Fibroblast of lung (primary cell): ENCODE data around the gene PLD1. TPM values are rescaled to one million over a fixed set of nuclear protein-coding genes. Genes with fewer than 3 reads are reported as not detected.
A peak's percentile ranks its signal among the peaks of the same experiment; 100 is the strongest.

Experiments used
- DNase-seq, 2 donors: peaks; one replicate each; pipeline versions ENCODE4 v3.0.0 to v3.0.0-alpha.2; 2010; ENCODE audit warnings: low read depth in 2 of 2
- H2AFZ ChIP-seq: 2 replicates; pipeline ENCODE4 v1.5.1; 2012; ENCODE audit warnings: low read length, control low read depth, inconsistent platforms
- H3K27ac ChIP-seq: 2 replicates; pipeline ENCODE4 v1.5.1; 2011; ENCODE audit warnings: low read length, control low read depth; ENCODE audit not compliant: insufficient read depth
- H3K27me3 ChIP-seq: 2 replicates; pipeline ENCODE4 v1.5.1; 2011; ENCODE audit warnings: mild to moderate bottlenecking, low read length; ENCODE audit not compliant: control insufficient read depth, insufficient read depth
- H3K36me3 ChIP-seq: 2 replicates; pipeline ENCODE4 v1.5.1; 2011; ENCODE audit warnings: low read length; ENCODE audit not compliant: control insufficient read depth, insufficient read depth
- H3K4me1 ChIP-seq: 2 replicates; pipeline ENCODE4 v1.5.1; 2011; ENCODE audit warnings: low read length; ENCODE audit not compliant: control insufficient read depth, insufficient read depth; ENCODE audit errors: extremely low read depth
- H3K4me2 ChIP-seq: 2 replicates; pipeline ENCODE4 v1.5.1; 2011; ENCODE audit warnings: low read length, control low read depth; ENCODE audit not compliant: insufficient read depth; ENCODE audit errors: extremely low read depth
- H3K4me3 ChIP-seq, 4 experiments: fragments of 200-600 bp in 1 of 4; sonication (generic) in 1 of 4; replicated peaks in 1 of 4; 2 replicates each; pipeline ENCODE4 v1.5.1; 2011 to 2016; ENCODE audit warnings: low read length in 4 of 4, low read depth in 3 of 4, mild to moderate bottlenecking in 3 of 4, control low read depth in 2 of 4, inconsistent platforms in 1 of 4, mixed read lengths in 1 of 4; ENCODE audit not compliant: insufficient read depth in 1 of 4; ENCODE audit errors: control extremely low read depth in 1 of 4
- H3K79me2 ChIP-seq: 2 replicates; pipeline ENCODE4 v1.5.1; 2012; ENCODE audit warnings: mild to moderate bottlenecking, low read length, inconsistent platforms; ENCODE audit not compliant: control insufficient read depth, insufficient read depth
- H3K9ac ChIP-seq: 2 replicates; pipeline ENCODE4 v1.5.1; 2011; ENCODE audit warnings: mild to moderate bottlenecking, low read length, control low read depth; ENCODE audit not compliant: insufficient read depth
- H3K9me3 ChIP-seq: 2 replicates; pipeline ENCODE4 v1.5.1; 2012; ENCODE audit warnings: low read depth, low read length; ENCODE audit not compliant: control insufficient read depth, insufficient read depth
- H4K20me1 ChIP-seq: 2 replicates; pipeline ENCODE4 v1.5.1; 2011; ENCODE audit warnings: low read length; ENCODE audit not compliant: control insufficient read depth, insufficient read depth; ENCODE audit errors: extremely low read depth
- EZH2 ChIP-seq: IDR thresholded peaks from 2 replicates; pipeline ENCODE4 v1.5.1; 2012; ENCODE audit warnings: low read length, control low read depth, mild to moderate bottlenecking; ENCODE audit errors: missing control alignments
- polyA plus RNA-seq, 2 donors: library from polyadenylated mRNA; depleted of rRNA in 1 of 2; stranded (reverse) in 1 of 2; unstranded in 1 of 2; fragments of >200 nt; gene quantifications; 2 replicates each; pipeline ENCODE4 v1.2.1, GENCODE V29; 2011 to 2012; ENCODE audit warnings: missing spikeins in 1 of 2
- total RNA-seq: library from RNA; depleted of rRNA; stranded (reverse); fragments of >200 nt; gene quantifications from 2 replicates; pipeline ENCODE4 v1.2.1, GENCODE V29; 2014
- TF ChIP-seq, protein P1 (sequence below), 2 donors: IDR thresholded peaks in 1 of 2; conservative IDR thresholded peaks in 1 of 2; 1 replicate in 1 of 2; 2 replicates in 1 of 2; pipeline ENCODE4 v1.5.1; 2011 to 2012; ENCODE audit warnings: low read length in 2 of 2, control low read depth in 1 of 2, inconsistent platforms in 1 of 2, low read depth in 1 of 2, mild to moderate bottlenecking in 1 of 2

The PLD1 gene
- total and polyA plus RNA-seq, 2 donors (not counting 1 experiment from before 2014, with no cell fraction given): 10.8 to 18.8 TPM

DNA sequence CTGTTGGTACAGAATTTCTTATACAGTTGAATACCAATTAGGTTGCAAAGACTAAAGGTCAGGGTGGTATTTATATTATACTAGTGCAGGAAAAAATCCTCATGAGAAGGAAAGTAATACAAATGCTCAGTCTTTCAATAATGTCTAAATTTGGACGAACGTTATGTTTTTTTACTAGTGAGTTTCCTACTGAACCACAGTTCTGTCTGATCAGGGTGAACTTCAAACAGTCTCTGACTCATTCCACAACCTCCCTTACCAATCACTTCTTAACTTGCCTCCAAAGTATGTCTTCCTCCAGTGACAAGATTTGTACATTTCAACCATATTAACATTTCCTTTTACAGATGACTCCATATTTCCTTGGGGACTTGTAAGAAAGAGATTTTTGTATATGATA is 36.3 kb upstream of the PLD1 start:
- TF ChIP-seq EZH2: no peak
- TF ChIP-seq, protein P1, sequence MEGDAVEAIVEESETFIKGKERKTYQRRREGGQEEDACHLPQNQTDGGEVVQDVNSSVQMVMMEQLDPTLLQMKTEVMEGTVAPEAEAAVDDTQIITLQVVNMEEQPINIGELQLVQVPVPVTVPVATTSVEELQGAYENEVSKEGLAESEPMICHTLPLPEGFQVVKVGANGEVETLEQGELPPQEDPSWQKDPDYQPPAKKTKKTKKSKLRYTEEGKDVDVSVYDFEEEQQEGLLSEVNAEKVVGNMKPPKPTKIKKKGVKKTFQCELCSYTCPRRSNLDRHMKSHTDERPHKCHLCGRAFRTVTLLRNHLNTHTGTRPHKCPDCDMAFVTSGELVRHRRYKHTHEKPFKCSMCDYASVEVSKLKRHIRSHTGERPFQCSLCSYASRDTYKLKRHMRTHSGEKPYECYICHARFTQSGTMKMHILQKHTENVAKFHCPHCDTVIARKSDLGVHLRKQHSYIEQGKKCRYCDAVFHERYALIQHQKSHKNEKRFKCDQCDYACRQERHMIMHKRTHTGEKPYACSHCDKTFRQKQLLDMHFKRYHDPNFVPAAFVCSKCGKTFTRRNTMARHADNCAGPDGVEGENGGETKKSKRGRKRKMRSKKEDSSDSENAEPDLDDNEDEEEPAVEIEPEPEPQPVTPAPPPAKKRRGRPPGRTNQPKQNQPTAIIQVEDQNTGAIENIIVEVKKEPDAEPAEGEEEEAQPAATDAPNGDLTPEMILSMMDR (conservative IDR thresholded peaks at IDR 0.05 in 1 of 2, IDR thresholded peaks at IDR 0.05 in 1 of 2; ENCODE audit: low read depth in 1 of 2, low read length in 2 of 2): no peak

DNA sequence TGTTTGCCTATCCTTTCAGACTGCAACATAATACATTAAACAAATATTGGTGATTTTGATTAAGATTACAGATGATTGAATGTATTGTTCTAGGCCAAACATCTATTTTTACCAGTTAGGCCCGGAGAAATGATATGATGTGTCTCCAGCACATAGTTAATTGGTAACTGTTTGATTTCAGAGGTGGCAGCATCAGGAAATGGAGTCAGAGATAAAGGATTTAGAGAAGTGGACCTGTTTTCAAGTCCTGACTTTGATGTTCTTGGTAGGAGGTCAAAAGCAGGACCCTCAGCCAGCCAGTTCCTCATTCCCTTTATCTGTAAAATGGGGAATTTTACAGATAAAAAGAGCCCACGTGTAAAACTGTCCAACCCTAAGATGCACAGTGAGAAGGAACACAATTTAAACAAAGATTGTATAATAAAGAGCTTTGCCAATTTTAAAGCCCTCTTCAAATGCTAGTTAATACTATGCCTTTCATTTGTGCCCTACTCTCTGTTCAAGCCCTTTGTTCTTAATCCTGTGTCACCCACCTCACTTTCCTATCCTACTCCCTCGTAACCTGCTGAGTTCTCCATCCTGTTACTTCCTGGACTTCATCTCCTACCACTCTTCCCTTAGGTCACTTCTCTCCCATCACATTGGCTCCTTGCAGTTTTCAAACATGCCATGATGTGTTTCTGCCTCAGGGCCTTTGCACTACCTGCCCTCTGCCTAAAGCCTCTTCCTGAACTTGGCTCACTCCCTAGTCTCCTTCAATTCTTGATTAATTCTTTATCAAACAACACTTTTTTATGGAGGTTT is 35.4 kb upstream of the PLD1 start:
- no peak for TF ChIP-seq EZH2
- TF ChIP-seq, protein P1 (conservative IDR thresholded peaks at IDR 0.05 in 1 of 2, IDR thresholded peaks at IDR 0.05 in 1 of 2; ENCODE audit: low read depth in 1 of 2, low read length in 2 of 2): no peak
- H2AFZ ChIP-seq: no peak overlapping the region
- H3K4me2 ChIP-seq: no peak overlapping the region
- H3K27ac ChIP-seq: no peak overlapping the region
- H4K20me1 ChIP-seq: no peaks in the 10 kb centered on the region
- no peaks in the 10 kb centered on the region for H3K4me1 ChIP-seq
- no peaks in the 10 kb centered on the region for H3K27me3 ChIP-seq
- H3K4me3 ChIP-seq: no peak overlapping the region
- no peak overlapping the region for H3K9ac ChIP-seq
- no peaks in the 10 kb centered on the region for H3K9me3 ChIP-seq
- DNase-seq: no peak
- no peaks in the 10 kb centered on the region for H3K36me3 ChIP-seq
- no peaks in the 10 kb centered on the region for H3K79me2 ChIP-seq

More for the DNA sequence above, 36.3 kb upstream of the PLD1 start:
- Histone ChIP-seq H3K27me3 (no peaks in the 10 kb centered on the region), H4K20me1 (no peaks in the 10 kb centered on the region), H3K36me3 (no peaks in the 10 kb centered on the region), H3K4me2 (no peak overlapping the region), H3K79me2 (no peaks in the 10 kb centered on the region), H3K4me3 (no peak overlapping the region), H2AFZ (no peak overlapping the region), H3K9me3 (no peaks in the 10 kb centered on the region), H3K4me1 (no peaks in the 10 kb centered on the region), H3K9ac (no peak overlapping the region), H3K27ac (no peak overlapping the region)
- DNase-seq: peak; percentile 40 to 83

DNA sequence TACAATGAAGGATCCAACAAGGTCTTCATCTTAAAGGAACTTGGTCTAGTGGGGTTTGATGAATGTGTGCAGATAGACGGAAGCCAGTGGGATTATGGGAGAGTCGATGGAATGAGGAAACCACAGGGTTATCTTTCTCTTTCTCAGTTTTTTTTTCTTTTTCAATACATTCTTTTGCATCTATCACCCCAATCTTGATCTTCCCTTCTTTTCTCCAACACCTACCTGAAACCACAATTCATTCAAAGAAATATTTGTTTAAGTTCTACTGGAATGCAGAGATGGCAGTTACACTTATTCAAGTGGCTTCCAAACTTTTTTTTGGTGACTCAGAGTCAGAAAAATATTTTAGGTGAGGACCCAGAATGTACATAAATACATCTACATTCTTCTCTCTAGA is 34.6 kb upstream of the PLD1 start:
- no peak overlapping the region for H2AFZ ChIP-seq
- no peak for TF ChIP-seq EZH2
- TF ChIP-seq, protein P1 (conservative IDR thresholded peaks at IDR 0.05 in 1 of 2, IDR thresholded peaks at IDR 0.05 in 1 of 2; ENCODE audit: low read depth in 1 of 2, low read length in 2 of 2): no peak
- no peak overlapping the region for H3K4me2 ChIP-seq
- H3K4me1 ChIP-seq: no peaks in the 10 kb centered on the region
- no peaks in the 10 kb centered on the region for H3K36me3 ChIP-seq
- peak in 1 of 2 donors; percentile 69 for DNase-seq
- no peak overlapping the region for H3K27ac ChIP-seq
- H3K9ac ChIP-seq: no peak overlapping the region
- H4K20me1 ChIP-seq: no peaks in the 10 kb centered on the region
- no peaks in the 10 kb centered on the region for H3K9me3 ChIP-seq
- no peaks in the 10 kb centered on the region for H3K79me2 ChIP-seq
- H3K27me3 ChIP-seq: no peaks in the 10 kb centered on the region
- H3K4me3 ChIP-seq: no peak overlapping the region
